Measurements from ENCODE around the gene JCHAIN.

GRCh38 chr4:70627620-70628019, 38.7 kb downstream of the JCHAIN start:
- no peak for TF ChIP-seq CTCF (conservative IDR thresholded peaks at IDR 0.05 in 1 of 2, IDR thresholded peaks at IDR 0.05 in 1 of 2; ENCODE audit: low read depth in 1 of 2, low read length in 2 of 2)
- no peak for TF ChIP-seq EZH2 (IDR thresholded peaks at IDR 0.05; ENCODE audit: low read length, missing control alignments)

All from fibroblast of lung (primary cell).